ENCODE results near the gene CRYBG1. TPM values are rescaled to one million over a fixed set of nuclear protein-coding genes. Genes with fewer than 3 reads are reported as not detected.

The CRYBG1 gene
- total and polyA plus RNA-seq, 2 of the 13 experiments (the other 11 are each of a cell fraction or from before 2014, with no cell fraction given): 10.1 to 21.9 TPM

GRCh38 chr6:106557837-106558236 is 197.3 kb downstream of the CRYBG1 start (continued):
- TF ChIP-seq ZBTB39 (CRISPR knock-in tag; IDR thresholded peaks at IDR 0.05) (no peak), ZNF264 (CRISPR knock-in tag; IDR thresholded peaks at IDR 0.05) (no peak), ZNF383 (CRISPR knock-in tag; IDR thresholded peaks at IDR 0.05; ENCODE audit: borderline replicate concordance) (no peak), HNF4A (CRISPR knock-in tag; IDR thresholded peaks at IDR 0.05) (no peak), DNMT3B (CRISPR knock-in tag; conservative IDR thresholded peaks at IDR 0.05) (no peak), TOPORS (CRISPR knock-in tag; IDR thresholded peaks at IDR 0.05) (no peak), ZFP91 (CRISPR knock-in tag; IDR thresholded peaks at IDR 0.05; ENCODE audit: borderline replicate concordance) (no peak), ZUFSP (CRISPR knock-in tag; IDR thresholded peaks at IDR 0.05; ENCODE audit: borderline replicate concordance) (no peak), EEA1 (CRISPR knock-in tag; IDR thresholded peaks at IDR 0.05; ENCODE audit: borderline replicate concordance) (no peak), HINFP (CRISPR knock-in tag; IDR thresholded peaks at IDR 0.05; ENCODE audit: low read depth) (no peak), ZNF484 (CRISPR knock-in tag; IDR thresholded peaks at IDR 0.05; ENCODE audit: borderline replicate concordance, low read depth) (no peak), ZNF737 (CRISPR knock-in tag; IDR thresholded peaks at IDR 0.05; ENCODE audit: borderline replicate concordance) (no peak), UBTF (CRISPR knock-in tag; IDR thresholded peaks at IDR 0.05) (no peak), HNRNPK (IDR thresholded peaks at IDR 0.05; ENCODE audit: low read depth, low read length, poor library complexity, severe bottlenecking) (no peak), PBX2 (CRISPR knock-in tag; IDR thresholded peaks at IDR 0.05) (no peak), KMT2B (CRISPR knock-in tag; IDR thresholded peaks at IDR 0.05) (no peak), SNAPC5 (CRISPR knock-in tag; IDR thresholded peaks at IDR 0.05; ENCODE audit: borderline replicate concordance) (no peak), ATF1 (CRISPR knock-in tag; IDR thresholded peaks at IDR 0.05) (no peak)
